Measurements from ENCODE around the gene RILPL1. TPM values are rescaled to one million over a fixed set of nuclear protein-coding genes. Genes with fewer than 3 reads are reported as not detected.
"Not testable (repeated sequence)": the region's sequence is repeated elsewhere in the genome, so short reads cannot be mapped to it uniquely, and the experiment has no call there.

RILPL1 gene
- polyA plus RNA-seq, 3 donors, result 20.5 to 22.9 (median 21.5) TPM

- no peak for DNase-seq
Measured at GRCh38 chr12:123472438-123472849, 61.1 kb downstream of the RILPL1 start.

GRCh38 chr12:123471374-123472068, 62.0 kb downstream of the RILPL1 start:
- DNase-seq, result no peak

GRCh38 chr12:123469978-123470377, 63.5 kb downstream of the RILPL1 start:
- no peak for DNase-seq

- DNase-seq, result no peak
Measured at GRCh38 chr12:123468786-123469185, 64.7 kb downstream of the RILPL1 start.

GRCh38 chr12:123465084-123465483, 68.4 kb downstream of the RILPL1 start:
- DNase-seq, result no peak

GRCh38 chr12:123463174-123463573, 70.3 kb downstream of the RILPL1 start:
- not testable (repeated sequence) for DNase-seq

- DNase-seq, result peak; percentile 87
Measured at GRCh38 chr12:123457980-123458779, 75.3 kb downstream of the RILPL1 start, which contains the start of gene SNRNP35. Gene SNRNP35, plus strand, starts transcription at chr12:123458139. Its CDS starts 7,402 bp downstream, at chr12:123465541.

- DNase-seq, result peak; percentile 45
Measured at GRCh38 chr12:123453165-123453564, 80.4 kb downstream of the RILPL1 start.

GRCh38 chr12:123452276-123452550, 81.3 kb downstream of the RILPL1 start:
- DNase-seq, result not testable (repeated sequence)

- DNase-seq, result no peak
Measured at GRCh38 chr12:123450636-123451035, 82.9 kb downstream of the RILPL1 start.

GRCh38 chr12:123449856-123450255, 83.7 kb downstream of the RILPL1 start:
- DNase-seq, result no peak

- DNase-seq, result no peak
Measured at GRCh38 chr12:123449249-123449733, 84.2 kb downstream of the RILPL1 start.

- no peak for DNase-seq
Measured at GRCh38 chr12:123446333-123446713, 87.2 kb downstream of the RILPL1 start.

- peak; percentile 59 for DNase-seq
Measured at GRCh38 chr12:123445388-123446332, 87.9 kb downstream of the RILPL1 start.

- no peak for DNase-seq
Measured at GRCh38 chr12:123444092-123445026, 89.2 kb downstream of the RILPL1 start.

- no peak for DNase-seq
Measured at GRCh38 chr12:123442774-123443173, 90.7 kb downstream of the RILPL1 start.

GRCh38 chr12:123441523-123442164, 91.9 kb downstream of the RILPL1 start:
- DNase-seq, result no peak

GRCh38 chr12:123436017-123436964, 97.2 kb downstream of the RILPL1 start, which contains the start of gene RILPL2:
Gene RILPL2, minus strand, starts transcription at chr12:123436684. Its CDS starts 264 bp downstream, at chr12:123436420.
- DNase-seq, result peak; percentile 73

- DNase-seq, result no peak
Measured at GRCh38 chr12:123435636-123436016, 97.9 kb downstream of the RILPL1 start.

All from renal pelvis (tissue), 4 donors.